Prostate gland (tissue), 2 donors: Measurements from ENCODE around the gene ARHGEF11.

ENCODE experiments used
- POLR2A ChIP-seq: fragments of 450-650 bp; IDR thresholded peaks from one replicate; pipeline ENCODE4 v1.6.1; 2016; ENCODE audit warnings: antibody characterized with exemption, mild to moderate bottlenecking
- POLR2AphosphoS5 ChIP-seq: sonication (generic); formaldehyde crosslinking; IDR thresholded peaks from one replicate; pipeline ENCODE4 v1.6.1; 2017; ENCODE audit warnings: antibody characterized with exemption
- TF ChIP-seq, protein P1 (sequence below), 4 experiments: fragments of 200-600 bp in 2 of 4; fragments of 450-650 bp in 2 of 4; sonication (generic) in 2 of 4; IDR thresholded peaks; 1 replicate in 3 of 4; 2 replicates in 1 of 4; pipeline ENCODE4 v1.5.1; 2016 to 2019; ENCODE audit warnings: antibody characterized with exemption in 4 of 4, mild to moderate bottlenecking in 2 of 4, moderate library complexity in 2 of 4

DNA sequence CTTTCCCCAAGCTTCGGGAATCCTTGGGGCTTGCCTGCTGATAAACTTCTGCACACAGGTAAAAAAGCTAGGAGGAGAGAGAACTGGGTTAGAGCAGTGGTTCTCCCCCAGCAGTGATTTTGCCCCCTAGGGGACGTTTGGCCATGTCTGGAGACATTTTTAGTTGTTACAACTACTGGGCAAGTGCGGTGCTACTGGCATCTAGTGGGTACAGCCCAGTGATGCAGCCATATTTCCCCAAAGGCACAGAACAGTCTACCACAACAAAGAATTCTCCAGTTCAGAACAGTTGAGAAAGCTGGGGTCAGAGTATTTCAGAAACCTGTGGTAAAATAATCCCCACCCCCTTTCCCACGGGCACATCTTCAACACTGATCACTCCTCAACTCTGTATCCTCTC, 83.8 kb downstream of the ARHGEF11 start:
- TF ChIP-seq, protein P1, sequence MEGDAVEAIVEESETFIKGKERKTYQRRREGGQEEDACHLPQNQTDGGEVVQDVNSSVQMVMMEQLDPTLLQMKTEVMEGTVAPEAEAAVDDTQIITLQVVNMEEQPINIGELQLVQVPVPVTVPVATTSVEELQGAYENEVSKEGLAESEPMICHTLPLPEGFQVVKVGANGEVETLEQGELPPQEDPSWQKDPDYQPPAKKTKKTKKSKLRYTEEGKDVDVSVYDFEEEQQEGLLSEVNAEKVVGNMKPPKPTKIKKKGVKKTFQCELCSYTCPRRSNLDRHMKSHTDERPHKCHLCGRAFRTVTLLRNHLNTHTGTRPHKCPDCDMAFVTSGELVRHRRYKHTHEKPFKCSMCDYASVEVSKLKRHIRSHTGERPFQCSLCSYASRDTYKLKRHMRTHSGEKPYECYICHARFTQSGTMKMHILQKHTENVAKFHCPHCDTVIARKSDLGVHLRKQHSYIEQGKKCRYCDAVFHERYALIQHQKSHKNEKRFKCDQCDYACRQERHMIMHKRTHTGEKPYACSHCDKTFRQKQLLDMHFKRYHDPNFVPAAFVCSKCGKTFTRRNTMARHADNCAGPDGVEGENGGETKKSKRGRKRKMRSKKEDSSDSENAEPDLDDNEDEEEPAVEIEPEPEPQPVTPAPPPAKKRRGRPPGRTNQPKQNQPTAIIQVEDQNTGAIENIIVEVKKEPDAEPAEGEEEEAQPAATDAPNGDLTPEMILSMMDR (IDR thresholded peaks at IDR 0.05): no peak
- no peak for TF ChIP-seq POLR2A
- no peak for TF ChIP-seq POLR2AphosphoS5
